Gastrocnemius medialis (tissue), 4 donors: Measurements from ENCODE around the gene JPT1. TPM values are rescaled to one million over a fixed set of nuclear protein-coding genes. Genes with fewer than 3 reads are reported as not detected.

Experiments used
- ATAC-seq, 2 donors: fragments of 150-250 bp; one replicate each; pipeline ENCODE4 v1.9.1; 2016
- DNase-seq, 2 donors: peaks; one replicate each; pipeline ENCODE4 v3.0.0-alpha.2; 2019
- H3K27ac ChIP-seq, 4 donors: fragments of 200-600 bp; sonication (generic); 1 replicate in 1 of 4; 2 replicates in 3 of 4; pipeline ENCODE4 v1.5.1; 2016 to 2018; ENCODE audit warnings: mild to moderate bottlenecking in 2 of 4, moderate library complexity in 1 of 4
- H3K27me3 ChIP-seq, 3 donors: fragments of 200-600 bp; sonication (generic) in 2 of 3; 1 replicate in 1 of 3; 2 replicates in 2 of 3; pipeline versions ENCODE4 v1.5.1 to v1.6.0; 2016 to 2019; ENCODE audit warnings: mild to moderate bottlenecking in 1 of 3, moderate library complexity in 1 of 3
- H3K36me3 ChIP-seq, 2 donors: fragments of 200-600 bp; sonication (generic) in 1 of 2; one replicate each; pipeline ENCODE4 v1.5.1; 2017 to 2018
- H3K4me1 ChIP-seq, 2 donors: fragments of 200-600 bp; sonication (generic) in 1 of 2; one replicate each; pipeline ENCODE4 v1.5.1; 2016 to 2017; ENCODE audit warnings: mild to moderate bottlenecking in 2 of 2
- H3K4me3 ChIP-seq, 4 donors: fragments of 200-600 bp; sonication (generic) in 3 of 4; 1 replicate in 1 of 4; 2 replicates in 3 of 4; pipeline ENCODE4 v1.5.1; 2016 to 2019; ENCODE audit warnings: mild to moderate bottlenecking in 2 of 4
- H3K9me3 ChIP-seq, 3 donors: fragments of 200-600 bp; sonication (generic) in 2 of 3; 1 replicate in 1 of 3; 2 replicates in 2 of 3; pipeline ENCODE4 v1.5.1; 2016 to 2019
- POLR2A ChIP-seq, 2 donors: fragments of 450-650 bp; IDR thresholded peaks; one replicate each; pipeline ENCODE4 v1.6.1; 2017; ENCODE audit warnings: antibody characterized with exemption in 2 of 2, mild to moderate bottlenecking in 2 of 2, moderate library complexity in 2 of 2
- in situ Hi-C, 4 donors: fragments of 200-750 bp; cut with MboI; loops; one replicate each; pipeline versions ENCODE4 v1.15.0 to v1.8.0; 2017; ENCODE audit warnings: low sequenced_read_pairs in 4 of 4
- intact Hi-C: fragments of 100-400 bp; cut with DNase I; formaldehyde crosslinking; loops from one replicate; pipeline ENCODE4 v1.15.1; 2023; ENCODE audit warnings: low total_unique reads
- total RNA-seq, 4 donors: library from RNA; depleted of rRNA; stranded (reverse); fragments of >200 nt; gene quantifications; one replicate each; pipeline versions ENCODE4 v1.1.0 to v1.2.3, GENCODE V29; 2016
- TF ChIP-seq, protein P1 (sequence below), 5 experiments: fragments of 450-650 bp in 3 of 5; fragments of 200-600 bp in 2 of 5; sonication (generic) in 2 of 5; IDR thresholded peaks in 4 of 5; conservative IDR thresholded peaks in 1 of 5; 1 replicate in 4 of 5; 2 replicates in 1 of 5; pipeline ENCODE4 v1.5.1; 2016 to 2019; ENCODE audit warnings: antibody characterized with exemption in 5 of 5, mild to moderate bottlenecking in 3 of 5, moderate library complexity in 3 of 5

The JPT1 gene, protein sequence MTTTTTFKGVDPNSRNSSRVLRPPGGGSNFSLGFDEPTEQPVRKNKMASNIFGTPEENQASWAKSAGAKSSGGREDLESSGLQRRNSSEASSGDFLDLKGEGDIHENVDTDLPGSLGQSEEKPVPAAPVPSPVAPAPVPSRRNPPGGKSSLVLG
- 100 to 1,000 TPM in 1 of 4 donors, 10 to 100 TPM in 3; 35.5 to 113 (median 71.8) TPM for total RNA-seq

DNA sequence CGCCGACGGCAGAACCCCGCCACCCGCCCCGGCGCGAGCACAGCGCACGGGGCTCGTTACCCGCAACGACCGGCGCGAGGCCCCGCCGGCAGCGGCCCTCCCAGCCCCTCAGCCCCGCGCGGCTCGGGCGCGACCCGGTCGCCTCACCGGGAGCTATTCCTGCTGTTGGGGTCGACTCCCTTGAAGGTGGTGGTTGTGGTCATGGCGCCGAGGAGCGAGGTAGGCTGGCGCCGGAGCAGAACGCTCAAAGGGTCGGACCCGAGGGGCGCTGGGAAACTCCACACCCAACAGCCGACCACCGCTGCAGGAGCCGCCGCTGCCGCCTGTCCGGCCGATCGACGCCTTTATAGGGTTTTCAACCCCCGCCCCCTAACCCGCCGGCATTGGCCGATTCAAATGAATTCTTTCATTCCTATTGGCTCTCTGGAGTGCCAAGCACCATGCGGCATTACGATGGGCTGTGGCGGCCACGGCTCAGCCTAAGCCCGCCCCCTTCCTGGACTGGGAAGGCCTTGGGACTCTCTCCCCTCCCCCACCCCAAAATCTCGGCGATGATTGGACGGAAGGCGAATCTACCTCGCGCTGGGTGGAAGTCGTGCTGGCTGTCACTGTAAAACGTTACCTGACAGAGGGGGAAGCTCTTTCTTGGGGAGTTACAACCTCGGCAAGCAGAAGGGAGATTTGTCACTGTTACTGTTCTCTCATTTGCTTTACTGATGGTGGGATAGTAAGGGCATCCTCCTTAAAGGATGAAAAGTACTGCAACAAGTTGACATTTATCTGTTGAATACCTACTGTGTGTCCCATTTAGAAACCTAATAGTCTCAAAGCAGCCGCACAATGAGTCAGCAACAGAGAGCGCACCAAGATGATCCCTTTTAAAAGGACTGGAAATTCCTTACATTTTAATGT, at the start of gene JPT1:
TSS of gene JPT1 (minus strand) at position 318 of the 912 bp plus-strand sequence. CDS start at position 203, 115 bp downstream.
- Histone ChIP-seq H3K4me1 (peaks cover 19 to 21% of the 10 kb centered on the region in 2 donors), H3K9me3 (no peaks in the 10 kb centered on the region), H3K27me3 (no peaks in the 10 kb centered on the region), H3K4me3 (peak within 1 kb of the TSS; percentile 65 to 83 (median 74)), H3K27ac (peak within 1 kb of the TSS; percentile 70 to 89 (median 83)), H3K36me3 (no peaks in the 10 kb centered on the region)
- ATAC-seq (peak; percentile 95 to 99), DNase-seq (peak; percentile 99)
- in situ Hi-C loops (no loop called here), intact Hi-C loops (loop anchor here (2.0 kb wide), 1 partner anchor 24 kb away; the partner anchor contains the start of gene NT5C)
- TF ChIP-seq, protein P1, sequence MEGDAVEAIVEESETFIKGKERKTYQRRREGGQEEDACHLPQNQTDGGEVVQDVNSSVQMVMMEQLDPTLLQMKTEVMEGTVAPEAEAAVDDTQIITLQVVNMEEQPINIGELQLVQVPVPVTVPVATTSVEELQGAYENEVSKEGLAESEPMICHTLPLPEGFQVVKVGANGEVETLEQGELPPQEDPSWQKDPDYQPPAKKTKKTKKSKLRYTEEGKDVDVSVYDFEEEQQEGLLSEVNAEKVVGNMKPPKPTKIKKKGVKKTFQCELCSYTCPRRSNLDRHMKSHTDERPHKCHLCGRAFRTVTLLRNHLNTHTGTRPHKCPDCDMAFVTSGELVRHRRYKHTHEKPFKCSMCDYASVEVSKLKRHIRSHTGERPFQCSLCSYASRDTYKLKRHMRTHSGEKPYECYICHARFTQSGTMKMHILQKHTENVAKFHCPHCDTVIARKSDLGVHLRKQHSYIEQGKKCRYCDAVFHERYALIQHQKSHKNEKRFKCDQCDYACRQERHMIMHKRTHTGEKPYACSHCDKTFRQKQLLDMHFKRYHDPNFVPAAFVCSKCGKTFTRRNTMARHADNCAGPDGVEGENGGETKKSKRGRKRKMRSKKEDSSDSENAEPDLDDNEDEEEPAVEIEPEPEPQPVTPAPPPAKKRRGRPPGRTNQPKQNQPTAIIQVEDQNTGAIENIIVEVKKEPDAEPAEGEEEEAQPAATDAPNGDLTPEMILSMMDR (IDR thresholded peaks at IDR 0.05 in 4 of 5, conservative IDR thresholded peaks at IDR 0.05 in 1 of 5), result peak in 2 of 5 experiments; percentile 13 to 22
- TF ChIP-seq POLR2A (IDR thresholded peaks at IDR 0.05), result peak; percentile 98 to 100

DNA sequence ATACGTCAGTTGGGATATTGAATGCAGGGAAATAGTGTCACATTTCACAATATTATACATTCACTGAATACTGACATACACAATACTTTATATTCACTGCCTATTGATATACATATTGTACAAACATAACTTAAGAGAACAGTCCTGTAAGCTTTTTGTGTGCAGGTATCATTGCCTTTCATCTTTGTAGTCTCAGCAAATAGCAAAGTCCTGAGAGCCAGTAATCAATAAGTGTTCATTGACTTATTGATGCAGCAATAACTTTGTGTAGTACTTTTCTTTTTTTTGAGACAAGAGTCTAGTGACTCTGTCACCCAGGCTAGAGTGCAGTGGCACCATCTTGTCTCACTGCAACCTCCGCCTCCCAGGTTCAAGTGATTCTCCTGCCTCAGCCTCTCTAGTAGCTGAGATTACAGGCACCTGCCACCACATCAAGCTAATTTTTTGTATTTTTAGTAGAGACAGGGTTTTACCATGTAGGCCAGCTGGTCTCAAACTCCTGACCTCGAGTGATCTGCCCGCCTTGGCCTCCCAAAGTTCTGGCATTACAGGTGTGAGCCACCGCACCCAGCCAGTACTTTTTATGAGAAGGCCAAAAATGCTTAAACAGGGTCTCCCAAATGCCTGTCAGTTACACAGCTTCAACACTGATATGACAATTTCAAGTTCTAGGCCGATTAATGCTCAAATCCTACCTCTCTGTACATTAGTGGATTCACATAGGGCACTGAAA, 45.7 kb upstream of the JPT1 start:
- TF ChIP-seq, protein P1 (IDR thresholded peaks at IDR 0.05 in 4 of 5, conservative IDR thresholded peaks at IDR 0.05 in 1 of 5), result no peak
- Histone ChIP-seq H3K4me3 (no peak overlapping the region), H3K4me1 (peaks cover 4 to 5% of the 10 kb centered on the region in 2 donors), H3K9me3 (no peaks in the 10 kb centered on the region), H3K27ac (no peak overlapping the region), H3K36me3 (no peaks in the 10 kb centered on the region), H3K27me3 (no peaks in the 10 kb centered on the region)
- DNase-seq (no peak), ATAC-seq (no peak)
- intact Hi-C loops, result loop anchor here (5.0 kb wide), 1 partner anchor 138 kb away; no protein-coding TSS in a partner anchor
- in situ Hi-C loops, result loop anchor here in 3 of 4 donors (10.0 to 25.0 kb wide), 2 partner anchors 85 to 238 kb away; partner anchors contain the start of gene HID1 (in 1 of the 3)

DNA sequence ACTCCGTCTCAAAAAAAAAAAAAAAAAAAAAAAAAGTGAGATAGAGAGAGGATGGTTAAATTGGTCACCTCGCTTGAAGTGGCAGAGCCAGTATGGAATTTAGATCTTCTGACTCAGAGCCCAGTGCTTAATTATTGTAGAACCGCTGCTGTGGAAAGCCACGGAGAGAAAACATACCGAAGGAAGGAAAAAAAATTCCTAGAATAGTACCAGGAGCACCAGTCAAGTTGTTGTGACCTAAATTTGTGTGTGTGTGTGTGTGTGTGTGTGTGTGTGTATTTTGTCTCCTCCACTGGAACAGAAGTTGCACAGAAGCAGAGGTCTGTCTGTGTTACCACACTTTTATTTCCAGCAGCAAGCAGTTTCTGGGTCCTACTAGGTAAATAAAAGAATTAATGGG, 40.6 kb upstream of the JPT1 start:
- Histone ChIP-seq H3K4me3 (no peak overlapping the region), H3K36me3 (no peaks in the 10 kb centered on the region), H3K4me1 (no peaks in the 10 kb centered on the region), H3K9me3 (no peaks in the 10 kb centered on the region), H3K27ac (no peak overlapping the region), H3K27me3 (no peaks in the 10 kb centered on the region)
- TF ChIP-seq, protein P1 (IDR thresholded peaks at IDR 0.05 in 4 of 5, conservative IDR thresholded peaks at IDR 0.05 in 1 of 5), result no peak
- TF ChIP-seq POLR2A (IDR thresholded peaks at IDR 0.05), result no peak
- in situ Hi-C loops (loop anchor here in 1 of 4 donors (25.0 kb wide), 1 partner anchor 233 kb away; the partner anchor contains the start of gene HID1), intact Hi-C loops (no loop called here)
- DNase-seq, result no peak
- ATAC-seq, result no peak

DNA sequence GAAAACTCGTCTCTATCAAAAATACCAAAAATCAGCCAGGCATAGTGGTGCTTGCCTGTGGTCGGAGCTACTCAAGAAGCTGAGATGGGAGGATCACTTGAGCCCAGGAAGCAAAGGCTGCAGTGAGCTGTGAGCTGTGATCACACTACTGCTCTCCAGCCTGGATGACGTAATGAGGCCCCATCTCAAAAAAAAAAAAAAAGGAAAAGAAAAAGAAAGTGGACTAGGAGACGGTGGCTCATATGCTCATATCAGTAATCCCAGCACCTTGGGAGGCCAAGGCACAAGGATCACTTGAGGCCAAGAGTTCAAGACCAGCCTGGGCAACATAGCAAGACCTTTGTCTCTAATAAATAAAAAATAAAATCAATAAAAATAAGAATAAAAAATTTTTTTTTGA, 37.3 kb upstream of the JPT1 start:
- Histone ChIP-seq H3K27me3 (no peaks in the 10 kb centered on the region), H3K27ac (no peak overlapping the region), H3K4me1 (no peaks in the 10 kb centered on the region), H3K36me3 (no peaks in the 10 kb centered on the region), H3K9me3 (no peaks in the 10 kb centered on the region), H3K4me3 (no peak overlapping the region)
- no peak for DNase-seq
- in situ Hi-C loops (loop anchor here in 1 of 4 donors (25.0 kb wide), 1 partner anchor 229 kb away; the partner anchor contains the start of gene HID1), intact Hi-C loops (no loop called here)
- ATAC-seq, result no peak
- TF ChIP-seq, protein P1 (IDR thresholded peaks at IDR 0.05 in 4 of 5, conservative IDR thresholded peaks at IDR 0.05 in 1 of 5), result no peak
- TF ChIP-seq POLR2A (IDR thresholded peaks at IDR 0.05), result no peak
